Mesodermal cell (in vitro differentiated cells): ENCODE results near the gene FAM229B.

ENCODE experiments used
- H3K27ac ChIP-seq: 2 replicates; pipeline ENCODE4 v1.7.0; 2013; ENCODE audit warnings: mild to moderate bottlenecking, low read depth, low read length, moderate library complexity; ENCODE audit not compliant: severe bottlenecking
- H3K36me3 ChIP-seq: 2 replicates; pipeline ENCODE4 v1.7.1; 2013; ENCODE audit warnings: mild to moderate bottlenecking, low read length, moderate library complexity; ENCODE audit not compliant: control insufficient read depth, insufficient read depth
- H3K4me1 ChIP-seq: one replicate; pipeline ENCODE4 v1.7.1; 2013; ENCODE audit warnings: mild to moderate bottlenecking, low read length; ENCODE audit not compliant: insufficient read depth, control insufficient read depth, poor library complexity, severe bottlenecking
- H3K4me3 ChIP-seq: 2 replicates; pipeline ENCODE4 v1.7.0; 2013; ENCODE audit warnings: low read length, control low read depth, mild to moderate bottlenecking; ENCODE audit not compliant: insufficient read depth, poor library complexity, severe bottlenecking; ENCODE audit errors: extremely low read depth
- H3K9me3 ChIP-seq: 2 replicates; pipeline ENCODE4 v1.7.1; 2013; ENCODE audit warnings: mild to moderate bottlenecking, low read length, moderate library complexity; ENCODE audit not compliant: control insufficient read depth
- WGBS, 2 experiments: methylation state at CpG; one replicate each; pipeline ENCODE4 v1.1.5; 2013; ENCODE audit warnings: missing lambda C conversion rate in 2 of 2; ENCODE audit not compliant: insufficient coverage in 2 of 2; 5-methylcytosine and 5-hydroxymethylcytosine counted together

The FAM229B gene

DNA sequence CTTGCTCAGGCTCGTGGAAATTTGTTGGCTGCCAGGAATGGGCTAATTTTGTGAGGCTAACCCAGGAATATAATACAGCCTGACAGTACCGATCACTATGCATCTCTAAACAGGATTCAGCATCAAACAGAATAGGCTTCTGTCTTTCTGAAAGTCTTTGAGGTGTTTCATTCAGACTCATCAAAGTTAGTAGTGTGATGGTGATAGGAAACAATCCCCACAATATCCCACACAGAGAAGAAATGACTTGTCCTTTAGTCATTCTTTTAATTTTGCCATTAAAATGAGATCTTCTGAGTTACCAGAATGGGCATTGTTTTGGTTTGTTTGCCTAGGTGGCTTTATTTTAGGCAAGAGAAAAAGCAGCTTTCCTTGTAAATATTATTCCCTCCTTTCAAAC, 54.3 kb downstream of the FAM229B start:
- Histone ChIP-seq H3K4me1 (no peaks in the 10 kb centered on the region), H3K27ac (no peak overlapping the region), H3K4me3 (no peak overlapping the region), H3K36me3 (no peaks in the 10 kb centered on the region), H3K9me3 (no peaks in the 10 kb centered on the region)
- WGBS, 2 experiments = no CpG with 5 or more reads among the region's 2 CpGs

- Histone ChIP-seq H3K4me1 (no peaks in the 10 kb centered on the region), H3K9me3 (no peaks in the 10 kb centered on the region), H3K36me3 (no peaks in the 10 kb centered on the region), H3K27ac (no peak overlapping the region), H3K4me3 (no peak overlapping the region)
- WGBS, 2 experiments = 88 to 89% methylated on average over 6 to 8 of the region's 12 CpGs
These were observed 56.9 kb downstream of the FAM229B start for GRCh38 chr6:112144145-112144926.

GRCh38 chr6:112145080-112145573, 57.7 kb downstream of the FAM229B start:
- Histone ChIP-seq H3K4me3 (no peak overlapping the region), H3K4me1 (no peaks in the 10 kb centered on the region), H3K27ac (no peak overlapping the region), H3K36me3 (no peaks in the 10 kb centered on the region), H3K9me3 (no peaks in the 10 kb centered on the region)
- 92 to 94% methylated on average over 9 to 10 of the region's 10 CpGs for WGBS, 2 experiments

GRCh38 chr6:112148103-112148502, 60.7 kb downstream of the FAM229B start:
- Histone ChIP-seq H3K27ac (no peak overlapping the region), H3K4me3 (no peak overlapping the region), H3K4me1 (no peaks in the 10 kb centered on the region), H3K9me3 (no peaks in the 10 kb centered on the region), H3K36me3 (no peaks in the 10 kb centered on the region)
- WGBS, 2 experiments = 80 to 83% methylated on average over 4 to 5 of the region's 6 CpGs

DNA sequence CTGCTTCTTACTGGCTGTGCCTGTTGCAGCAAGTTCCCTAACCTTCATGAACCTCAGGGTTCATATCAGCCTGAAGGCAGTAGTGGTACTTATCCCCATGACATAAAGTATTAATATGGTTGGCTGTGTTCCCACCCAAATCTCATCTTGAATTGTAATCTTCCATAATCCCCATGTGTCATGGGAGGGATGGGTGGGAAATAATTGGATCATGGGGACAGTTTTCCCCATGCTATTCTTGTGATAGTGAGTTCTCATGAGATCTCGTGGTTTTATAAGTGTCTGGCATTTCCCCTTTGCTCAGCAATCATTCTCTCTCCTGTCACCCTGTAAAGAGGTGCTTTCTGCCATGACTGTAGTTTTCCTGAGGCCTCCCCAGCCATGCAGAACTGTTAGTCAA, 61.8 kb downstream of the FAM229B start:
- H3K27ac ChIP-seq = no peak overlapping the region
- no peak overlapping the region for H3K4me3 ChIP-seq
- no CpG with 5 or more reads among the region's 1 CpG for WGBS, 2 experiments
- H3K36me3 ChIP-seq = no peaks in the 10 kb centered on the region
- H3K9me3 ChIP-seq = no peaks in the 10 kb centered on the region
- no peaks in the 10 kb centered on the region for H3K4me1 ChIP-seq

DNA sequence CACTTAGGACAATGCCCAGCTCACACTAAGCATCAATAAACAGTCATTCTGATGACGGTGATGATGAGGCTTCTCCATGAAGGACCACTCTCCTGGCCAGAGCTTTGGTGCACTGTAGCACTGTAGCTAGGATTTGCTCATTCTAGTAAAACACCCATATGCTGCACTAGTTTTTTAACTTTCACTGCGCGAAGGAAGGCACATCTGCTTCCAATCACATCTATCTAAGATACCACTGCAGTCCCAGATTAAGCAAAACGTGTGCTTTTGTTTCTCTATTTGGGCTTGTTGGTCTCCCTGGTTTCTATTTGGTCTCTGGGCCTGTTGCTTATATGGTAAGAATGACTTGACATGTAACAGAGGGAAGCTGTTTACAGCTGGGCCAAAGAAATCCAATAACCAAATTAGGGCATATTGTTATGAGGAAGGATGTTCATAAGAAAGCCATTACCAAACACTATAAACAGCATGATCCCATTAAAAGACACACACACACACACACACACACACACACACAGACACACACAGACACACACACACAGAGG, 62.4 kb downstream of the FAM229B start:
- peaks cover 4% of the 10 kb centered on the region for H3K4me1 ChIP-seq
- no peaks in the 10 kb centered on the region for H3K9me3 ChIP-seq
- no peaks in the 10 kb centered on the region for H3K36me3 ChIP-seq
- H3K4me3 ChIP-seq = no peak overlapping the region
- WGBS, 2 experiments = 100% methylated on average over 1 to 4 of the region's 4 CpGs
- no peak overlapping the region for H3K27ac ChIP-seq

GRCh38 chr6:112150363-112150762, 63.0 kb downstream of the FAM229B start:
- no peaks in the 10 kb centered on the region for H3K36me3 ChIP-seq
- H3K9me3 ChIP-seq = no peaks in the 10 kb centered on the region
- H3K4me3 ChIP-seq = no peak overlapping the region
- H3K4me1 ChIP-seq = peaks cover 10% of the 10 kb centered on the region
- H3K27ac ChIP-seq = no peak overlapping the region
- 66 to 84% methylated on average over 3 to 4 of the region's 5 CpGs for WGBS, 2 experiments
